ENCODE measurements around the gene NUP107.

- TF ChIP-seq EZH2 (IDR thresholded peaks at IDR 0.05; ENCODE audit: borderline replicate concordance, low read depth, low read length, severe bottlenecking) = no peak
- no peak for TF ChIP-seq CTCF (IDR thresholded peaks at IDR 0.05; ENCODE audit: borderline replicate concordance, extremely low read depth, low read length, poor library complexity, severe bottlenecking)
Observed at GRCh38 chr12:68790081-68790951, 103.5 kb downstream of the NUP107 start.

All from DND-41 (cell line).